Stimulated activated naive CD8-positive, alpha-beta T cell treated with anti-CD3 and anti-CD28 coated beads, Interleukin-15, amount 100 ng/mL, for 72 hours (primary cell): ENCODE results near the gene TTYH3.

Source experiments
- ATAC-seq: fragments of 150-1000 bp; cut with Tn5 transposase; 2 replicates; pipeline ENCODE4 v1.10.0; 2021; ENCODE audit warnings: mild to moderate bottlenecking, moderate library complexity
- DNase-seq, 2 donors: peaks; one replicate each; pipeline ENCODE4 v3.0.0; 2021 to 2022
- H3K27ac Mint-ChIP-seq, 2 donors: one replicate each; pipeline ENCODE4 v1.8.0; 2022; ENCODE audit warnings: mild to moderate bottlenecking in 2 of 2, mixed read lengths in 2 of 2, moderate library complexity in 2 of 2
- H3K27me3 Mint-ChIP-seq: one replicate; pipeline ENCODE4 v1.8.0; 2022; ENCODE audit warnings: mixed read lengths
- H3K4me1 Mint-ChIP-seq: one replicate; pipeline ENCODE4 v1.8.0; 2022; ENCODE audit warnings: mild to moderate bottlenecking, mixed read lengths
- H3K4me3 Mint-ChIP-seq, 2 donors: one replicate each; pipeline ENCODE4 v1.8.0; 2022; ENCODE audit warnings: mild to moderate bottlenecking in 2 of 2, mixed read lengths in 2 of 2, moderate library complexity in 1 of 2
- H3K9me3 Mint-ChIP-seq, 2 donors: one replicate each; pipeline ENCODE4 v1.8.0; 2022; ENCODE audit warnings: mixed read lengths in 2 of 2

Gene TTYH3

GRCh38 chr7:2610466-2610865, 21.3 kb upstream of the TTYH3 start:
- Mint-ChIP-seq H3K9me3 (no peaks in the 10 kb centered on the region), H3K27me3 (no peaks in the 10 kb centered on the region), H3K27ac (no peak overlapping the region), H3K4me1 (peaks cover 9% of the 10 kb centered on the region), H3K4me3 (no peak overlapping the region)
- ATAC-seq (no peak), DNase-seq (no peak)

- H3K27me3 Mint-ChIP-seq = no peaks in the 10 kb centered on the region
- ATAC-seq (no peak), DNase-seq (no peak)
- H3K4me3 Mint-ChIP-seq = no peak overlapping the region
- no peaks in the 10 kb centered on the region for H3K9me3 Mint-ChIP-seq
- H3K4me1 Mint-ChIP-seq = peaks cover 9% of the 10 kb centered on the region
- no peak overlapping the region for H3K27ac Mint-ChIP-seq
Measured at GRCh38 chr7:2610898-2611297, 20.9 kb upstream of the TTYH3 start.

GRCh38 chr7:2611401-2611800, 20.4 kb upstream of the TTYH3 start:
- no peaks in the 10 kb centered on the region for H3K27me3 Mint-ChIP-seq
- peaks cover 9% of the 10 kb centered on the region for H3K4me1 Mint-ChIP-seq
- H3K9me3 Mint-ChIP-seq = no peaks in the 10 kb centered on the region
- no peak overlapping the region for H3K4me3 Mint-ChIP-seq
- ATAC-seq = no peak
- no peak for DNase-seq
- no peak overlapping the region for H3K27ac Mint-ChIP-seq

- Mint-ChIP-seq H3K4me1 (peaks cover 9% of the 10 kb centered on the region), H3K9me3 (no peaks in the 10 kb centered on the region), H3K4me3 (no peak overlapping the region), H3K27me3 (no peaks in the 10 kb centered on the region), H3K27ac (no peak overlapping the region)
- DNase-seq (no peak), ATAC-seq (no peak)
Measured at GRCh38 chr7:2611922-2612321, 19.9 kb upstream of the TTYH3 start.

GRCh38 chr7:2612445-2613097, 19.2 kb upstream of the TTYH3 start:
- DNase-seq (no peak), ATAC-seq (no peak)
- peaks cover 9% of the 10 kb centered on the region for H3K4me1 Mint-ChIP-seq
- no peak overlapping the region for H3K27ac Mint-ChIP-seq
- no peaks in the 10 kb centered on the region for H3K9me3 Mint-ChIP-seq
- H3K4me3 Mint-ChIP-seq = no peak overlapping the region
- no peaks in the 10 kb centered on the region for H3K27me3 Mint-ChIP-seq

- ATAC-seq (no peak), DNase-seq (no peak)
- Mint-ChIP-seq H3K27me3 (peaks cover 5% of the 10 kb centered on the region), H3K27ac (peak overlapping the region in 1 of 2 donors; percentile 14), H3K4me3 (no peak overlapping the region), H3K9me3 (no peaks in the 10 kb centered on the region), H3K4me1 (peaks cover 9% of the 10 kb centered on the region)
Measured at GRCh38 chr7:2613098-2613930, 18.5 kb upstream of the TTYH3 start.

- peaks cover 4% of the 10 kb centered on the region for H3K4me1 Mint-ChIP-seq
Measured at GRCh38 chr7:2613931-2614600, 17.7 kb upstream of the TTYH3 start.

GRCh38 chr7:2614631-2615330, 17.0 kb upstream of the TTYH3 start:
- ATAC-seq (no peak), DNase-seq (no peak)
- peaks cover 5% of the 10 kb centered on the region for H3K27me3 Mint-ChIP-seq
- no peak overlapping the region for H3K4me3 Mint-ChIP-seq
- H3K27ac Mint-ChIP-seq = no peak overlapping the region
- no peaks in the 10 kb centered on the region for H3K4me1 Mint-ChIP-seq
- no peaks in the 10 kb centered on the region for H3K9me3 Mint-ChIP-seq

More at GRCh38 chr7:2613931-2614600, 17.7 kb upstream of the TTYH3 start:
- DNase-seq (no peak), ATAC-seq (no peak)
- Mint-ChIP-seq H3K27me3 (peaks cover 5% of the 10 kb centered on the region), H3K9me3 (no peaks in the 10 kb centered on the region), H3K4me3 (no peak overlapping the region), H3K27ac (no peak overlapping the region)

GRCh38 chr7:2616387-2617324, 15.1 kb upstream of the TTYH3 start:
- Mint-ChIP-seq H3K4me1 (no peaks in the 10 kb centered on the region), H3K27me3 (peaks cover 5% of the 10 kb centered on the region), H3K4me3 (no peak overlapping the region), H3K27ac (no peak overlapping the region), H3K9me3 (no peaks in the 10 kb centered on the region)
- ATAC-seq (no peak), DNase-seq (no peak)

GRCh38 chr7:2617325-2617905, 14.4 kb upstream of the TTYH3 start:
- DNase-seq = no peak
- Mint-ChIP-seq H3K27me3 (peaks cover 5% of the 10 kb centered on the region), H3K4me3 (no peak overlapping the region), H3K27ac (no peak overlapping the region), H3K4me1 (no peaks in the 10 kb centered on the region), H3K9me3 (no peaks in the 10 kb centered on the region)
- ATAC-seq = no peak

GRCh38 chr7:2619116-2619515, 12.7 kb upstream of the TTYH3 start:
- no peak for ATAC-seq
- no peaks in the 10 kb centered on the region for H3K4me1 Mint-ChIP-seq
- no peak overlapping the region for H3K27ac Mint-ChIP-seq
- no peak for DNase-seq
- peaks cover 5% of the 10 kb centered on the region for H3K27me3 Mint-ChIP-seq
- no peaks in the 10 kb centered on the region for H3K9me3 Mint-ChIP-seq
- no peak overlapping the region for H3K4me3 Mint-ChIP-seq

GRCh38 chr7:2621061-2621828, 10.5 kb upstream of the TTYH3 start:
- Mint-ChIP-seq H3K27me3 (peaks cover 5% of the 10 kb centered on the region), H3K9me3 (no peaks in the 10 kb centered on the region), H3K4me3 (no peak overlapping the region), H3K4me1 (no peaks in the 10 kb centered on the region), H3K27ac (no peak overlapping the region)
- DNase-seq (no peak), ATAC-seq (no peak)

GRCh38 chr7:2621948-2622640, 9.7 kb upstream of the TTYH3 start:
- H3K27me3 Mint-ChIP-seq = peaks cover 5% of the 10 kb centered on the region
- no peak overlapping the region for H3K4me3 Mint-ChIP-seq
- no peak for ATAC-seq
- H3K27ac Mint-ChIP-seq = no peak overlapping the region
- no peaks in the 10 kb centered on the region for H3K9me3 Mint-ChIP-seq
- no peak for DNase-seq
- H3K4me1 Mint-ChIP-seq = no peaks in the 10 kb centered on the region
